ENCODE results near the gene OLA1. TPM values are rescaled to one million over a fixed set of nuclear protein-coding genes. Genes with fewer than 3 reads are reported as not detected.

OLA1 gene
- total RNA-seq, 1 experiment from 2014 or later: 232 TPM

- H3K4me3 ChIP-seq: no peak overlapping the region
- no peaks in the 10 kb centered on the region for H3K27me3 ChIP-seq
- no peaks in the 10 kb centered on the region for H3K9me3 ChIP-seq
- DNase-seq: peak; percentile 33
- peaks cover 23% of the 10 kb centered on the region for H3K36me3 ChIP-seq
Observed at GRCh38 chr2:174120346-174120745, 128.0 kb downstream of the OLA1 start.

DNA sequence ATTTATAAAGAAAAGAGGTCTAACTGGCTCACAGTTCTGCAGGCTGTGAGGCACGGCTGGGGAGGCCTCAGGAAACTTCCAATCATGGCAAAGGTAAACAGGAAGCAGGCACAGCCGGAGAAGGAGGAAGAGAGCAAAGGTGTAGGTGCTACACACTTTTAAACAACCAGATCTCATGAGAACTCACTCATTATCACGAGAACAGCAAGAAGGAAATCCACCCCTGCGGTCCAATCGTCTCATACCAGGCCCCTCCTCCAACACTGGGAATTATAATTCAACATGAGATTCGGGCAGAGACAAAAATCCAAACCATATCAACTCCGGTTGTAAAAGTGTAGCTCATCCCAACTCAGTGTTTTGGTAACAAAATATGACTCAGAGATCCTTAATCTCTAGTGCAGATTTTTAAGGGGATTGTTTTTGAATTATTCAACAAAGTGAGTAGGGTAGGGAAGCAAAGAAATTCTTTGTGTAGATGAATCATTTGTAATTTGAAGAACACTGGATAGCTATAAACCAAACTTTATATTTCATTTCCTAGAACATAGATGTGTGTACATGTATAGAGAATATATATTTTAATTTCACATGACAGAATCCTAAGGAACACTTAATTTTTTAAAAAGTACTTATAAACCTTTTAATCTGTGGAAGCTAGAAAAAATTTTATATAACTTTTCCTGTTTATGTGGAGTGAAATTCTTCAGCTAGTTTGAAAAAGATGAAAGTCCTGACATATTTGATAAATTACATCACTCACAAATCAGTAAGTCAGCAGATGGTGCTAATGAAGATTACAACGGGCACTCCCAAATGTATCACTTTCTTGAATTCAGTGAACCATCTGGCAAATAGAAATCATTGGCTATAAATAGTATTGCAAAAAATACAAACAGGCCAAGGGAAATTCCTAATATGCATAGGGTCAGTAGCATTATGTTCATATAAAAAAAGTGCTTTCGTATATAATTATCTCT lies 130.1 kb downstream of the OLA1 start:
- Histone ChIP-seq H3K9me3 (no peaks in the 10 kb centered on the region), H3K36me3 (peaks cover 27% of the 10 kb centered on the region), H3K27me3 (no peaks in the 10 kb centered on the region), H3K4me3 (no peak overlapping the region)
- peak; percentile 15 for DNase-seq

GRCh38 chr2:174112073-174112472 lies 136.3 kb downstream of the OLA1 start:
- DNase-seq: no peak
- H3K27me3 ChIP-seq: no peaks in the 10 kb centered on the region
- H3K36me3 ChIP-seq: peaks cover 12% of the 10 kb centered on the region
- no peaks in the 10 kb centered on the region for H3K9me3 ChIP-seq
- H3K4me3 ChIP-seq: no peak overlapping the region

GRCh38 chr2:174108579-174108978 lies 139.8 kb downstream of the OLA1 start:
- DNase-seq: no peak
- Histone ChIP-seq H3K27me3 (no peaks in the 10 kb centered on the region), H3K4me3 (no peak overlapping the region), H3K36me3 (peaks cover 11% of the 10 kb centered on the region; the same call in 1 of the 2 replicates), H3K9me3 (no peaks in the 10 kb centered on the region)

DNA sequence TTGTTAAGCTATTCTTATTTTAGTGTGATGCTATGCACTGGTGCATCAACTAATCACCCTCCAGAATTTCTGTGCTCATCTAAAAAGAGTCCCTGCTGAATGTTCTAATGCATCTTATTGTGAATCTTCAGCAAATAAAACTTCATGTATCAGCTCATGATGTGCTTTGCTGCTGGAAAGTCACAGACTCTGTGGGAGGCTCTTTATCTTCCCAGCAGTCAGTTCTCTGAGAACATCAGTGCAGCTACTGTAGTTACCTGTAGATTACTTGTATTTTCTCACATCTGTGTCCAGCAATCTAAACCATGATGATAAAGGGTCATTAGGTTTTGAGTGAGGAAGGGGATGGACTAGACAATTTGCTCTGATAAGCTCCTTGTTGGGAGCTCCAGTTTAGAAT lies 141.6 kb downstream of the OLA1 start:
- Histone ChIP-seq H3K36me3 (peaks cover 19% of the 10 kb centered on the region), H3K9me3 (no peaks in the 10 kb centered on the region), H3K4me3 (no peak overlapping the region), H3K27me3 (no peaks in the 10 kb centered on the region)
- no peak for DNase-seq

DNA sequence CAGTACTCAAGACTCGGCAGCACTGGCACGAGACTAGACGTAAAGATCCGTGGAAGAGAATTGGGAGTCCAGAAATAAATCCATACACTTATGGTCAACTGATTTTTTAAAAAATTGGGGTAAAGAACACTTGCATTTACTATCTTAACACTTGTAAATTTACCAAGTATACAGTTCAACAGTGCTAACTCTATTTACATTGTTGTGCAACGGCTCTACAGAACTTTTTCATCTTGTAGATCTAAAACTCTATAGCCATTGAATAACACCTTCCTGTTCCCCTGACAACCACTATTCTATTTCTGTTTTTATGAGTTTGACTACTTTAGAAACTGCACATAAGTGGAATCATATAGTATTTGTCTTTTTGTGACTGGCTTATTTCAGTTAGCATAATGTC lies 153.8 kb downstream of the OLA1 start:
- DNase-seq: no peak
- no peaks in the 10 kb centered on the region for H3K27me3 ChIP-seq
- H3K4me3 ChIP-seq: no peak overlapping the region
- H3K36me3 ChIP-seq: peaks cover 11% of the 10 kb centered on the region
- no peaks in the 10 kb centered on the region for H3K9me3 ChIP-seq

DNA sequence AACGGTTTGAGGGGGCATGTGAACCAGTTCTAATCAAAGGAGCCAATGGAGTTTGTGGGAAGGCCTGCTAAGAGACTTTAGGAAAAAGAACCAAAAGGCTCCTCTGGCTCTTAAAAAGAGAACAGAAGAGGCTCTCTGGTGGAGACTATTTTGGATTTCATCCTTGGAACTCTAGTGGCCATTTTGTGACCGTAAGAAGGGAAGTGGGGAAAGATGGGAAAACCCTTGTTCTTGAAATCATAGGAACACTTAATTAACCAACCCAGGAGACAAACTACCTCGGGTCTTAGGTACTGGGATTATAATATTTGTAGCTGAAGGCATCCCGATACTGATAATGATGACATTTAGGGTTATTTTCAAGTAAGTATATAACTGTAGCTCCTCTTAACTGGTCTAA lies 157.9 kb downstream of the OLA1 start:
- no peaks in the 10 kb centered on the region for H3K9me3 ChIP-seq
- no peak overlapping the region for H3K4me3 ChIP-seq
- no peaks in the 10 kb centered on the region for H3K27me3 ChIP-seq
- H3K36me3 ChIP-seq: peaks cover 12% of the 10 kb centered on the region
- DNase-seq: no peak

- peaks cover 12% of the 10 kb centered on the region for H3K36me3 ChIP-seq
- no peak for DNase-seq
- no peaks in the 10 kb centered on the region for H3K27me3 ChIP-seq
- no peaks in the 10 kb centered on the region for H3K9me3 ChIP-seq
- H3K4me3 ChIP-seq: no peak overlapping the region
Observed at GRCh38 chr2:174088706-174089460, 159.4 kb downstream of the OLA1 start.

GRCh38 chr2:174086708-174087107 lies 161.6 kb downstream of the OLA1 start:
- Histone ChIP-seq H3K36me3 (peaks cover 7% of the 10 kb centered on the region), H3K27me3 (no peaks in the 10 kb centered on the region), H3K4me3 (no peak overlapping the region), H3K9me3 (no peaks in the 10 kb centered on the region)
- DNase-seq: no peak

DNA sequence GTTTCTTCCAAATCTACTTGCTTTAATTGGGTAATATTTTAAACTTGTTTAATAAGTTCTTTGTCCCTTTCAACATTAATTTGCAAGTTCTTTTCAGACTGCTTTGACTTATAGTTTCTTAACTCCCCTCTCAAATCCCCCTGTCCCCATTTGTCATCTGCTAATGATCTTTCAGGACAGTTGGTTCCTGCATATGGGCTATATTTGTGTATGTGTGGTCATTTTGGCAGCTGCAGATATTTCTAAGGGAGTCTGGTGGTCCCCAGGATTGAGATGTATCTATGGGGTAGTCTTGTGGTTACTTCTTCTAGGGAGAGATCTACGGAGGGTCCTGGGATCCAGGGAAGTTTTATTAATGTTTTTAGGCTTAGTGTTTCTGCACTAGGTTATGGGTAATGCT lies 162.6 kb downstream of the OLA1 start:
- Histone ChIP-seq H3K36me3 (peaks cover 12% of the 10 kb centered on the region), H3K9me3 (no peaks in the 10 kb centered on the region), H3K27me3 (no peaks in the 10 kb centered on the region), H3K4me3 (no peak overlapping the region)
- no peak for DNase-seq

DNA sequence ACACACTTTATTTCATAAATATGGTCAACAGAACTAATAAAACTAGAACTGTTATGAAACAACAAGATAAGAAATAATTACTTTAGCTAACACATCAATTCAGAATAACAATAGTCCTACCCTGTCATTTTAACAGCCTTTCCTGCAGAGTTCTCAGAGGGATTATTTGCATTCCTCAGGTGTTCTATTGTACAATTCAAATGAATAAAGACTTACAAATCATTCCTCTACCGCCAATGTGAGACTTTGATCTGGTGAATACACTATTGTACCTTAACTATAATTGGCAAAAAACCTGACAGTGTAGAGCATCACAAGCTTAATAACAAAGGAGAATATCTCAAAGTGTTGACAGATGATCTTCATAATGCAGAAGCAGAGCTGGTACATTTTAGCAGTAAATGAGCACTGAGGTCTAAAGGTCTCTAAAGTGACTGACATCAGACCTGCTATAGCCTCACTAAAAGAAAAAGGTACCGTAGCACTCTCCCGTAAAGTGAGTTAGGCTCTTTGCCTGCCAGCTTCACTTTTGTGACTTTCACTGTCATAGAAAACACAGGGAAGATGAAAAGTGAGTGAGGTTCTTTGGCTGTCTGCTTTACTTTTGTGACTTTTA lies 164.4 kb downstream of the OLA1 start:
- Histone ChIP-seq H3K36me3 (peaks cover 12% of the 10 kb centered on the region), H3K27me3 (no peaks in the 10 kb centered on the region), H3K4me3 (no peak overlapping the region), H3K9me3 (no peaks in the 10 kb centered on the region)
- DNase-seq: no peak

- H3K4me3 ChIP-seq: no peak overlapping the region
- peaks cover 5% of the 10 kb centered on the region for H3K36me3 ChIP-seq
- H3K9me3 ChIP-seq: no peaks in the 10 kb centered on the region
- DNase-seq: no peak
- no peaks in the 10 kb centered on the region for H3K27me3 ChIP-seq
Observed at GRCh38 chr2:174080672-174081121, 167.6 kb downstream of the OLA1 start.

DNA sequence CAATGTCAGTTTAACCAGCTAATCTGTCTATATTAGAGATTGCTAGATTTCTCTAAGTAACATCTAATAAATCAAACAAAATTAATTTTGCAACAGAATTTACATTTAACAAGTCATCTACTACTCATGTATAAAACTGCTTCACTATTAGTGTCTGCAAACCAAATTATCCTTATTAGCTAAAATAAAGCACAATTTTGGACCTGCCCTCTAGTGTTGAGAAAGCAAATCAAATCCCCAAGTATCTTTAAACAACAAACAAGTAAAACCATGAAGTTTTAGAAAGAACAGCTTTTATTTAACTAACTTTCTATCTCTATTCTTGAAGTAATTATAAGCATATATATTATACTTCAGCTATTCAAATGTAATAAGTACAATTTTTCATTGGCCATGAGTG lies 170.1 kb downstream of the OLA1 start:
- Histone ChIP-seq H3K4me3 (no peak overlapping the region), H3K27me3 (no peaks in the 10 kb centered on the region), H3K36me3 (peaks cover 16% of the 10 kb centered on the region), H3K9me3 (no peaks in the 10 kb centered on the region)
- no peak for DNase-seq

DNA sequence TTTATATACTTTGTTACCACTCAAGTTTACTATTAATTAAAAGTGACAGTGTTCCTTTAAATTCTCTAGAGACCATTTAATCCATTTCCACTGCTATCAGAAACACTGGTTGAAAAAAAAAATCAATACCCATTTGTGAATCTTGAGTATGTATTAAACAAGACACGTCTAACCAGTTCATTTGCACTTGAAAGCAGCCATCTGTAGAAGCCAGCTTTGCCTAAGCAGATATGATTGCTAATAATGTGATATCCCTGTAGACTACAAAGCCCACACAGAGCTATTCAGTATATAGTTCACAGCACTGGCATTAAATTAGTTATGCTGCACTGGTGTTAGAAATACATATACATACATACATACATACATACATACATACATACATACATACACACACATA lies 171.4 kb downstream of the OLA1 start:
- H3K4me3 ChIP-seq: no peak overlapping the region
- no peak for DNase-seq
- H3K9me3 ChIP-seq: no peaks in the 10 kb centered on the region
- peaks cover 16% of the 10 kb centered on the region for H3K36me3 ChIP-seq
- no peaks in the 10 kb centered on the region for H3K27me3 ChIP-seq

- no peaks in the 10 kb centered on the region for H3K27me3 ChIP-seq
- DNase-seq: no peak
- H3K9me3 ChIP-seq: no peaks in the 10 kb centered on the region
- no peak overlapping the region for H3K4me3 ChIP-seq
- H3K36me3 ChIP-seq: peaks cover 11% of the 10 kb centered on the region
Observed at GRCh38 chr2:174076040-174076439, 172.3 kb downstream of the OLA1 start.

GRCh38 chr2:174074831-174075230 lies 173.5 kb downstream of the OLA1 start:
- Histone ChIP-seq H3K4me3 (no peak overlapping the region), H3K9me3 (no peaks in the 10 kb centered on the region), H3K27me3 (no peaks in the 10 kb centered on the region), H3K36me3 (peaks cover 11% of the 10 kb centered on the region)
- DNase-seq: no peak

DNA sequence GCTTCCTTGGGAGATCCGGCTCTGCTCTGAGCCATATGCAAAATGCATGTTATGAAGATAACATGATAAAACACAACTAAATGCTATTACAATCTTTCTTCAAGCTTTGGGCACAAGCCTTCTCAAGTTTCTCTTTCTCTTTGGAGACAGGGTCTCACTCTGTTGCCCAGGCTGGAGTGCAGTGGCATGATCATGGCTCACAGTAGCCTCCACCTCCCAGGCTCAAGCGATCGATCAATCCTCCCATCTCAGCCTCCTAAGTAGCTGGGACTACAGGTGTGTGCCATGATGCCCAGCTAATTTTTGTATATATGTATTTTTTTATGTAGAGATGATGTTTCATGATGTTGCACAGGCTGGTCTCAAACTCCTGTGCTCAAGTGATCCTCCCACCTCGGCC lies 175.5 kb downstream of the OLA1 start:
- no peaks in the 10 kb centered on the region for H3K27me3 ChIP-seq
- no peak overlapping the region for H3K4me3 ChIP-seq
- H3K36me3 ChIP-seq: peaks cover 11% of the 10 kb centered on the region
- DNase-seq: no peak
- H3K9me3 ChIP-seq: no peaks in the 10 kb centered on the region

Measured in MG63 (cell line).